Measurements from ENCODE around the gene PRR29.

DNA sequence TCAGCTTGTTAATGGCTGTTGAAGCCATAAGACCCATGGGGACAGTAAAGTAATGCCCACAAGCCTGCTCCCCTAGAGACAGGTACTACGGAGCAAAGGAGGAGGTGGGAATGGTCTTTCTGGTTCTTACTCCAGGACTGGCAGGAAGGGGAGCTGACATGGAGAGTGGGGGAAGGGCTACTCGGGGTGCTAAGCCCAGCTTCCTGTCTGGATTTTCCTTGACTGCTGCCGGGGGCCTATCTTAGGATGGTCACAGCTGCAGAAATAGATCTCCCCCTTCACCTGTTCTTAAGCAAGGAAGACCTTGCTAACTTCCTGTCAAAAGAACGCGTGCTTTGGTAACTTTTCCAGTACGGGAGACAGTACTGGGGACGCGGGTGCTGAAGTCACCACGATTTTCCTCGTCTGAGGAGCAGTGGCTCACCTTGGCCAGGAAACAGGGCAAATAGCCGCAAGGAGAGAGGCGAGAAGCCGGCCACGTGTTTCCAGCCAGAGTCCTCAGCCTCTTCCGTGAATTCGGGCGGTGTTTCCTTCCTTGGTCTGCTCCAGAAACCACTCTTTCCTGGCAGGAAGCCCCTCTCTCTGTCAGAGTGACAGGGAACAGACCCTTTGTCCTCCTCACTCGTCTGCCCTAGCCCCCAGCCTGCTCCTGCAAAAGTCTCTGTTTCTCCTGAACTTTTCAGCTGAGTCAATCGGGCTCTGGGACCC, 656 bp upstream of the PRR29 start:
- TF ChIP-seq, protein P1, sequence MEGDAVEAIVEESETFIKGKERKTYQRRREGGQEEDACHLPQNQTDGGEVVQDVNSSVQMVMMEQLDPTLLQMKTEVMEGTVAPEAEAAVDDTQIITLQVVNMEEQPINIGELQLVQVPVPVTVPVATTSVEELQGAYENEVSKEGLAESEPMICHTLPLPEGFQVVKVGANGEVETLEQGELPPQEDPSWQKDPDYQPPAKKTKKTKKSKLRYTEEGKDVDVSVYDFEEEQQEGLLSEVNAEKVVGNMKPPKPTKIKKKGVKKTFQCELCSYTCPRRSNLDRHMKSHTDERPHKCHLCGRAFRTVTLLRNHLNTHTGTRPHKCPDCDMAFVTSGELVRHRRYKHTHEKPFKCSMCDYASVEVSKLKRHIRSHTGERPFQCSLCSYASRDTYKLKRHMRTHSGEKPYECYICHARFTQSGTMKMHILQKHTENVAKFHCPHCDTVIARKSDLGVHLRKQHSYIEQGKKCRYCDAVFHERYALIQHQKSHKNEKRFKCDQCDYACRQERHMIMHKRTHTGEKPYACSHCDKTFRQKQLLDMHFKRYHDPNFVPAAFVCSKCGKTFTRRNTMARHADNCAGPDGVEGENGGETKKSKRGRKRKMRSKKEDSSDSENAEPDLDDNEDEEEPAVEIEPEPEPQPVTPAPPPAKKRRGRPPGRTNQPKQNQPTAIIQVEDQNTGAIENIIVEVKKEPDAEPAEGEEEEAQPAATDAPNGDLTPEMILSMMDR (IDR thresholded peaks at IDR 0.05), result no peak
- TF ChIP-seq POLR2A (IDR thresholded peaks at IDR 0.05), result no peak

All from esophagus squamous epithelium (tissue), 4 donors.